Ovary (tissue), 9 donors: Measurements from ENCODE around the gene RPL41. TPM values are rescaled to one million over a fixed set of nuclear protein-coding genes. Genes with fewer than 3 reads are reported as not detected.

Experiments
- DNase-seq, 5 donors: peaks; one replicate each; pipeline ENCODE4 v3.0.0-alpha.2; 2019 to 2020
- H3K27ac ChIP-seq, 2 donors: fragments of 200-600 bp; one replicate each; pipeline versions ENCODE4 v1.5.1 to v1.8.0; 2019 to 2022
- H3K27me3 ChIP-seq: fragments of 200-600 bp; one replicate; pipeline ENCODE4 v1.8.0; 2022
- H3K36me3 ChIP-seq: fragments of 200-600 bp; sonication (generic); one replicate; pipeline ENCODE4 v1.5.1; 2019
- H3K4me1 ChIP-seq: one replicate; pipeline ENCODE4 v1.8.1; 2013; ENCODE audit warnings: mild to moderate bottlenecking, moderate library complexity; ENCODE audit not compliant: insufficient read depth
- H3K4me3 ChIP-seq: fragments of 200-600 bp; sonication (generic); one replicate; pipeline ENCODE4 v1.5.1; 2017
- H3K9me3 ChIP-seq, 2 donors: fragments of 200-600 bp in 1 of 2; sonication (generic) in 1 of 2; one replicate each; pipeline versions ENCODE4 v1.5.1 to v1.8.1; 2013 to 2019; ENCODE audit warnings: mild to moderate bottlenecking in 1 of 2, moderate library complexity in 1 of 2
- EP300 ChIP-seq: sonication (generic); formaldehyde crosslinking; IDR thresholded peaks from one replicate; pipeline ENCODE4 v1.6.1; 2017; ENCODE audit warnings: antibody characterized with exemption
- POLR2A ChIP-seq: fragments of 450-650 bp; IDR thresholded peaks from one replicate; pipeline ENCODE4 v1.6.1; 2017; ENCODE audit warnings: antibody characterized with exemption, mild to moderate bottlenecking, moderate library complexity
- WGBS, 3 donors: extraction: QIAGEN DNeasy Blood & Tissue Kit in 1 of 3; methylation state at CpG; one replicate each; pipeline versions ENCODE4 v1.1.5 to v1.1.7; 2013 to 2017; 5-methylcytosine and 5-hydroxymethylcytosine counted together
- intact Hi-C, 4 donors: fragments of 100-400 bp; cut with DNase I; formaldehyde crosslinking; loops; one replicate each; pipeline versions ENCODE4 v1.11.0 to v1.15.1; 2022 to 2023
- polyA plus RNA-seq, 2 donors: library from polyadenylated mRNA; stranded (reverse); fragments of 200-250 nt in 1 of 2; fragments of 350-450 nt in 1 of 2; fragmentation: Illumina TruSeq in 1 of 2; extraction: RNeasy Lipid Tissue Mini Kit (QIAGEN cat#74804) in 1 of 2; gene quantifications; one replicate each; pipeline ENCODE4 v1.2.3, GENCODE V29; 2013 to 2014
- total RNA-seq, 7 donors: library from RNA; depleted of rRNA in 2 of 7; stranded (reverse); fragments of >200 nt in 2 of 7; fragmentation: NEBNext Ultra II Directional in 3 of 7; extraction: Animal tissue kit (Norgen Biotek cat#: 25700) in 3 of 7; gene quantifications; one replicate each; pipeline versions ENCODE4 v1.1.0 to v1.2.4, GENCODE V29; 2016 to 2023
- TF ChIP-seq, protein P1 (sequence below), 3 donors: fragments of 450-650 bp in 2 of 3; fragments of 200-600 bp in 1 of 3; IDR thresholded peaks; one replicate each; pipeline versions ENCODE4 v1.5.1 to v1.8.0; 2016 to 2022; ENCODE audit warnings: antibody characterized with exemption in 3 of 3, mild to moderate bottlenecking in 1 of 3
- donor health status: DM: no; HTN: no; CAD: no; lungs with moderate emphysema.
- donor health status: DM: no; HTN: no; CAD: no.
- donor health status: Bipolar disorder and iron deficiency.
- donor health status: DM: yes; HTN: yes; CAD: no.
- donor health status: DM: no; HTN: no; CAD: no.
- donor health status: DM: yes; HTN: yes; CAD: no.

Gene RPL41
- total and polyA plus RNA-seq, 9 donors, result 6,021 to 11,451 (median 6,946) TPM

DNA sequence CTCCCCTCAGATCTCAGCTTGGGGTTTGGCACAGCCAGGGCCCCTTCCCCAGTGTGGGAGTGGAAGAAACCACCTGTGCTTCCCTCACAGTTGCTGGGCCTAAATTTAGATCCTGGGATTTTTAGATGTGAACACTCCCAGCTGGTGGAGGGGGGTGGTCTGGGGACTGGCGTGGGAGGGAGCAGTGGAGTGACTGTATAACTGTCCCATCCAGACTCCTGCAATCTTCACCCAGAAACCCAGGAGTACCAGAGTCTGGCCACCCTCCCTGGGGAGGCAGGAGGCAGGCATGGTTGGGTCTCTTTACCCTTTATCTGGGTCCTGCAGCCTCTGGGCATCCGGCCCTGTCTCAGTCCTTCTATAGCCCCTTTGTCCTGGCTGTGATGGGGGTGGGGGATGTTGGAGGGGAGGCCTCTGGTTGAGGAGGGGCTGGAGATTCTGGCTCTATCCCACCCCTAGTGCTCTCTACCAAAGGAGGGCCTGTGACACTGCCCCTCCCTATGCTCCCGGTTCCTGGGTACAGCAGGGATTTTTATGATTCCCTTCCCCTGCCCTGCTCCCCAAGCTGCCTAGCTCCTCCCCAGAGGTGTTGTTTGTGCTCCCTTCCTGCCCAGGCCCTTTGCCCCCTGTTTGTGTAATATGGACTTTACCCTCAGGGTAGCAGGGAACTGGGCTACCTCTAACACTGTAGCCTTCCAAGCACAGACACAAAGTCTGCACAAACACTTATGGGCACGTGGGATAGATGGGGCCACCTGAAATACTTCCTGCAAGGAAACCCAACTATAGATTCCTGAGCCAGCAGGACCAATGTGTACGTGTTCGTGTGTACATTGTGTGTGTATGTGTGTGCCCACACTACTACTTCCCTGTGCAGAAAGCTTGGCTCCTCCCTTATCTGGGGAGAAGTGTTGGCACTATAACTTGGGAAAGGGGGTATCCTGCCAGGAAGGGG lies 34.8 kb upstream of the RPL41 start:
- WGBS, 3 donors, result 53 to 65% (median 64%) methylated on average over 6 of the region's 6 CpGs
- H3K4me3 ChIP-seq, result peak overlapping the region; percentile 1
- H3K9me3 ChIP-seq, result no peaks in the 10 kb centered on the region
- H3K27ac ChIP-seq, result no peak overlapping the region
- intact Hi-C loops, result no loop called here
- no peak for DNase-seq
- no peaks in the 10 kb centered on the region for H3K36me3 ChIP-seq
- TF ChIP-seq, protein P1, sequence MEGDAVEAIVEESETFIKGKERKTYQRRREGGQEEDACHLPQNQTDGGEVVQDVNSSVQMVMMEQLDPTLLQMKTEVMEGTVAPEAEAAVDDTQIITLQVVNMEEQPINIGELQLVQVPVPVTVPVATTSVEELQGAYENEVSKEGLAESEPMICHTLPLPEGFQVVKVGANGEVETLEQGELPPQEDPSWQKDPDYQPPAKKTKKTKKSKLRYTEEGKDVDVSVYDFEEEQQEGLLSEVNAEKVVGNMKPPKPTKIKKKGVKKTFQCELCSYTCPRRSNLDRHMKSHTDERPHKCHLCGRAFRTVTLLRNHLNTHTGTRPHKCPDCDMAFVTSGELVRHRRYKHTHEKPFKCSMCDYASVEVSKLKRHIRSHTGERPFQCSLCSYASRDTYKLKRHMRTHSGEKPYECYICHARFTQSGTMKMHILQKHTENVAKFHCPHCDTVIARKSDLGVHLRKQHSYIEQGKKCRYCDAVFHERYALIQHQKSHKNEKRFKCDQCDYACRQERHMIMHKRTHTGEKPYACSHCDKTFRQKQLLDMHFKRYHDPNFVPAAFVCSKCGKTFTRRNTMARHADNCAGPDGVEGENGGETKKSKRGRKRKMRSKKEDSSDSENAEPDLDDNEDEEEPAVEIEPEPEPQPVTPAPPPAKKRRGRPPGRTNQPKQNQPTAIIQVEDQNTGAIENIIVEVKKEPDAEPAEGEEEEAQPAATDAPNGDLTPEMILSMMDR (IDR thresholded peaks at IDR 0.05), result no peak
- TF ChIP-seq POLR2A (no peak), EP300 (no peak)
- H3K4me1 ChIP-seq, result peaks cover 5% of the 10 kb centered on the region
- no peaks in the 10 kb centered on the region for H3K27me3 ChIP-seq

DNA sequence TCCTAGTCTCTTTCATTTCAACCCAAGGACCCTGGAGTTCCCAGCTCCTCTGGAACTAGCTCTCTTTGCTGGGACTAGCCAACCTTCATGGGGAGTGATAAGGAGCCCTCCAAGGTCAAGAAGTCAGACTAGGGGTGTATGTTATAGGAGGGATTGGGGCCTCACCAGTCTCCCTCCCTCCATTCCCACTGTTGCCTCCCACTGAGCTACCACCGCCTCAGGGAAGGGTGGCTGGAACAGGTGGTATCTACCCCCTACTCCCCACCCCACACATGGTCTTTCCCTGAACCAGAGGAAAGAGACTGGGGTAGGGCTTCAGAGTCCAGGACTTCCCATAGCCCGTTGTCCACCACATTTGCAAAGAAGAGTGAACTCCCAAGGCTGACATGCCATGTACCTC lies 34.1 kb upstream of the RPL41 start:
- no peak for TF ChIP-seq EP300
- TF ChIP-seq, protein P1 (IDR thresholded peaks at IDR 0.05), result no peak
- TF ChIP-seq POLR2A, result no peak
- H3K4me1 ChIP-seq, result peaks cover 5% of the 10 kb centered on the region
- no peaks in the 10 kb centered on the region for H3K9me3 ChIP-seq
- H3K27ac ChIP-seq, result no peak overlapping the region
- intact Hi-C loops, result no loop called here
- H3K27me3 ChIP-seq, result no peaks in the 10 kb centered on the region
- no peak for DNase-seq
- H3K4me3 ChIP-seq, result no peak overlapping the region
- 67 to 87% (median 77%) methylated on average over 2 of the region's 2 CpGs for WGBS, 3 donors
- H3K36me3 ChIP-seq, result no peaks in the 10 kb centered on the region

DNA sequence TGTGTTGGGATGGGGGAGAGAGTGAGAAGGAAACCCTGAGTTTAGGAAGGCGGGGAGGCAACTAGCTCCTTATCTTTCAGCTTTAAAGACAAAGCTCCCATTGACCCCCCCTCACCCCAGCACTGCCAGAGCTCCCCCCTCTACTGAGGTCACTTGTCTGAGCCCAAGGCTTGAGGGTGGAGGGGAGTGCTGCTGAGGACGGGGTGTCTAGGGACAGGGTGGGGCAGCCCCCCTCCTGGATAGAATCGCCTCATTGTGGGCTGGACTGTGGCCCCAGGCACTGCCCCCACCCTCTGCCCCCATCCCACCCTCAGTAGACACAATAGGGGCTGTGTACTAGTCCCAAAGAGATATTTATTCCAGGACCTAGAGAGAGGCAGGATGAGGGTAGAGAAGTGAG lies 33.5 kb upstream of the RPL41 start:
- no peak for TF ChIP-seq POLR2A
- TF ChIP-seq EP300, result no peak
- no peak overlapping the region for H3K27ac ChIP-seq
- H3K4me3 ChIP-seq, result no peak overlapping the region
- 47 to 69% (median 58%) methylated on average over 3 of the region's 3 CpGs for WGBS, 3 donors
- H3K27me3 ChIP-seq, result no peaks in the 10 kb centered on the region
- H3K9me3 ChIP-seq, result no peaks in the 10 kb centered on the region
- DNase-seq, result no peak
- intact Hi-C loops, result no loop called here
- H3K4me1 ChIP-seq, result peaks cover 5% of the 10 kb centered on the region
- no peaks in the 10 kb centered on the region for H3K36me3 ChIP-seq

DNA sequence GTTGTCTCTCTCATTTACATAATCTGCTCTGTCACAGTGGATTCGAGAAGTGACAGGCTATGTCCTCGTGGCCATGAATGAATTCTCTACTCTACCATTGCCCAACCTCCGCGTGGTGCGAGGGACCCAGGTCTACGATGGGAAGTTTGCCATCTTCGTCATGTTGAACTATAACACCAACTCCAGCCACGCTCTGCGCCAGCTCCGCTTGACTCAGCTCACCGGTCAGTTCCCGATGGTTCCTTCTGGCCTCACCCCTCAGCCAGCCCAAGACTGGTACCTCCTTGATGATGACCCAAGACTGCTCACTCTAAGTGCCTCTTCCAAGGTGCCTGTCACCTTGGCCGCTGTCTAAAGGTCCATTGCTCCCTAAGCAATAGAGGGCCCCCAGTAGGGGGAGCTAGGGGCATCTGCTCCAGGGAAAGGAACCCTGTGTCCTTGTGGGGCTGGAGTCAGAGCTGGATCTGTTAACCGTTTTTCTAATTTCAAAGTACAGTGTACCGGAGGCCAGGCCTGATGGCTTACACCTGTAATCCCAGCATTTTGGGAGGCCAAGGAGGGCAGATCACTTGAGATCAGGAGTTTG lies 31.4 kb upstream of the RPL41 start:
- DNase-seq, result no peak
- H3K9me3 ChIP-seq, result no peaks in the 10 kb centered on the region
- WGBS, 3 donors, result 88 to 92% (median 89%) methylated on average over 15 of the region's 15 CpGs

More for the DNA sequence above, 31.4 kb upstream of the RPL41 start:
- Histone ChIP-seq H3K36me3 (no peaks in the 10 kb centered on the region), H3K27me3 (no peaks in the 10 kb centered on the region), H3K27ac (no peak overlapping the region), H3K4me1 (peaks cover 2% of the 10 kb centered on the region), H3K4me3 (no peak overlapping the region)
- intact Hi-C loops, result loop anchor here in 1 of 4 donors (2.0 kb wide), 1 partner anchor 62 kb away; no protein-coding TSS in a partner anchor
- TF ChIP-seq POLR2A (no peak), EP300 (no peak)
- TF ChIP-seq, protein P1 (IDR thresholded peaks at IDR 0.05), result no peak
